OCI-LY1 (cell line): ENCODE data around the gene PID1.

Experiments
- CTCF ChIP-seq: fragments of 200-600 bp; sonication (generic), shearing (Covaris generic); IDR thresholded peaks from 2 replicates; pipeline ENCODE4 v1.5.1; 2017; ENCODE audit warnings: mild to moderate bottlenecking, antibody characterized with exemption, low read length, moderate library complexity, mixed read lengths
- EZH2 ChIP-seq: fragments of 200-600 bp; sonication (generic), shearing (Covaris generic); IDR thresholded peaks from 2 replicates; pipeline ENCODE4 v1.8.0; 2017; ENCODE audit warnings: borderline replicate concordance, mixed run types, mild to moderate bottlenecking, antibody characterized with exemption, low read length, moderate library complexity, mixed read lengths

- no peak for TF ChIP-seq CTCF
- TF ChIP-seq EZH2 = no peak
Measured at GRCh38 chr2:229230256-229230655, 40.8 kb downstream of the PID1 start.
